CD4-positive, alpha-beta T cell treated with Interferon gamma for 1 hour (primary cell): ENCODE measurements around the gene MTF1.

Experiments
- DNase-seq: peaks from one replicate; pipeline ENCODE4 v3.0.0-alpha.2; 2020

MTF1 gene

GRCh38 chr1:37825506-37825905, 33.9 kb downstream of the MTF1 start:
- peak; percentile 24 for DNase-seq

GRCh38 chr1:37824001-37824400, 35.4 kb downstream of the MTF1 start:
- DNase-seq: no peak

- no peak for DNase-seq
These were observed 36.2 kb downstream of the MTF1 start for GRCh38 chr1:37822906-37823815.

GRCh38 chr1:37821481-37821880, 37.9 kb downstream of the MTF1 start:
- DNase-seq: no peak

- no peak for DNase-seq
These were observed 41.9 kb downstream of the MTF1 start for GRCh38 chr1:37817481-37817880.

GRCh38 chr1:37814252-37814651, 45.1 kb downstream of the MTF1 start:
- no peak for DNase-seq

GRCh38 chr1:37813529-37814145, 45.8 kb downstream of the MTF1 start:
- no peak for DNase-seq

GRCh38 chr1:37811027-37811655, 48.3 kb downstream of the MTF1 start:
- DNase-seq: peak; percentile 66

GRCh38 chr1:37809942-37810341, 49.5 kb downstream of the MTF1 start:
- DNase-seq: no peak

GRCh38 chr1:37808369-37809319, 50.7 kb downstream of the MTF1 start:
- no peak for DNase-seq

- DNase-seq: peak; percentile 91
These were observed 51.6 kb downstream of the MTF1 start, which contains the start of the genes C1orf122 and YRDC for GRCh38 chr1:37807555-37808368. C1orf122 (plus strand) TSS chr1:37807790; CDS start chr1:37808405, 615 bp downstream. YRDC (minus strand) TSS chr1:37808208; CDS start chr1:37808180, 28 bp downstream.

- DNase-seq: no peak
These were observed 52.2 kb downstream of the MTF1 start for GRCh38 chr1:37807220-37807554.

- no peak for DNase-seq
These were observed 57.0 kb downstream of the MTF1 start for GRCh38 chr1:37802439-37802838.

GRCh38 chr1:37797750-37798345, 61.5 kb downstream of the MTF1 start:
- no peak for DNase-seq

- peak; percentile 10 for DNase-seq
These were observed 63.9 kb downstream of the MTF1 start for GRCh38 chr1:37795340-37796125.

GRCh38 chr1:37794372-37795339, 64.7 kb downstream of the MTF1 start:
- DNase-seq: no peak

- DNase-seq: peak; percentile 6
These were observed 65.5 kb downstream of the MTF1 start, which contains the start of gene MANEAL for GRCh38 chr1:37793773-37794371. MANEAL (plus strand) TSS chr1:37793847; CDS start chr1:37794183, 336 bp downstream.

- no peak for DNase-seq
These were observed 66.3 kb downstream of the MTF1 start for GRCh38 chr1:37792943-37793686.
